Measurements from ENCODE around the gene MTHFD1L. TPM values are rescaled to one million over a fixed set of nuclear protein-coding genes. Genes with fewer than 3 reads are reported as not detected.

The MTHFD1L gene
- total and polyA plus RNA-seq, 10 donors = 6.7 to 32.1 (median 13.1) TPM

DNA sequence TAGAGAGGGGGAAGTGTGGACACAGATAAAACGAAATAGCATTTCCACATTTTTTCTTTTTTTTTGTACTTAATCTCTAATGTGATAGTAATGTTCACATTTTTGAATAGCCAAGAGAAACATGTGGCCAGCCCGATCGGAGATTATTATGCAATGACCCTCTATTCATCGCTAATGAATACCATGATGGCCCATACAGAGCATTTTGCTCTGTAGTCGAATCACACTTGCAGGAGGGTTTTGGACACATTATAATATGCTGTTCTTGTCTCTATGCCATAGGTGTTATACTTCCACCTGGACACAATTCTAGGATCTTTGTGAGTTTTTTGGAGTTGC lies 60.1 kb downstream of the MTHFD1L start:
- no peak overlapping the region for H3K27ac ChIP-seq
- 59 to 85% (median 81%) methylated on average over 5 of the region's 5 CpGs for WGBS, 5 donors
- H3K27me3 ChIP-seq (replicated peaks in 1 of 7) = no peaks in the 10 kb centered on the region
- no peak overlapping the region for H3K4me3 ChIP-seq
- intact Hi-C loops (cut with DNase I; ENCODE audit: low total_unique reads) = no loop called here
- H3K36me3 ChIP-seq = peaks cover 0 to 43% (median 4%) of the 10 kb centered on the region in 6 donors
- H3K9me3 ChIP-seq = no peaks in the 10 kb centered on the region
- DNase-seq = no peak
- peaks cover 0 to 16% (median 0%) of the 10 kb centered on the region in 6 donors for H3K4me1 ChIP-seq
- TF ChIP-seq POLR2AphosphoS5 (IDR thresholded peaks at IDR 0.05) (no peak), POLR2A (IDR thresholded peaks at IDR 0.05) (no peak)
- TF ChIP-seq, protein P1, sequence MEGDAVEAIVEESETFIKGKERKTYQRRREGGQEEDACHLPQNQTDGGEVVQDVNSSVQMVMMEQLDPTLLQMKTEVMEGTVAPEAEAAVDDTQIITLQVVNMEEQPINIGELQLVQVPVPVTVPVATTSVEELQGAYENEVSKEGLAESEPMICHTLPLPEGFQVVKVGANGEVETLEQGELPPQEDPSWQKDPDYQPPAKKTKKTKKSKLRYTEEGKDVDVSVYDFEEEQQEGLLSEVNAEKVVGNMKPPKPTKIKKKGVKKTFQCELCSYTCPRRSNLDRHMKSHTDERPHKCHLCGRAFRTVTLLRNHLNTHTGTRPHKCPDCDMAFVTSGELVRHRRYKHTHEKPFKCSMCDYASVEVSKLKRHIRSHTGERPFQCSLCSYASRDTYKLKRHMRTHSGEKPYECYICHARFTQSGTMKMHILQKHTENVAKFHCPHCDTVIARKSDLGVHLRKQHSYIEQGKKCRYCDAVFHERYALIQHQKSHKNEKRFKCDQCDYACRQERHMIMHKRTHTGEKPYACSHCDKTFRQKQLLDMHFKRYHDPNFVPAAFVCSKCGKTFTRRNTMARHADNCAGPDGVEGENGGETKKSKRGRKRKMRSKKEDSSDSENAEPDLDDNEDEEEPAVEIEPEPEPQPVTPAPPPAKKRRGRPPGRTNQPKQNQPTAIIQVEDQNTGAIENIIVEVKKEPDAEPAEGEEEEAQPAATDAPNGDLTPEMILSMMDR (IDR thresholded peaks at IDR 0.05 in 8 of 11, conservative IDR thresholded peaks at IDR 0.05 in 3 of 11) = no peak

GRCh38 chr6:150925976-150926375 lies 60.5 kb downstream of the MTHFD1L start:
- no peaks in the 10 kb centered on the region for H3K27me3 ChIP-seq (replicated peaks in 1 of 7)
- H3K4me3 ChIP-seq = no peak overlapping the region
- WGBS, 5 donors = 87 to 91% (median 90%) methylated on average over 7 of the region's 7 CpGs
- TF ChIP-seq POLR2AphosphoS5 (IDR thresholded peaks at IDR 0.05) (no peak), POLR2A (IDR thresholded peaks at IDR 0.05) (no peak)
- TF ChIP-seq, protein P1 (IDR thresholded peaks at IDR 0.05 in 8 of 11, conservative IDR thresholded peaks at IDR 0.05 in 3 of 11) = no peak
- intact Hi-C loops (cut with DNase I; ENCODE audit: low total_unique reads) = no loop called here
- DNase-seq = no peak
- no peaks in the 10 kb centered on the region for H3K9me3 ChIP-seq
- peaks cover 0 to 40% (median 4%) of the 10 kb centered on the region in 6 donors for H3K36me3 ChIP-seq
- no peak overlapping the region for H3K27ac ChIP-seq
- peaks cover 0 to 16% (median 0%) of the 10 kb centered on the region in 6 donors for H3K4me1 ChIP-seq

DNA sequence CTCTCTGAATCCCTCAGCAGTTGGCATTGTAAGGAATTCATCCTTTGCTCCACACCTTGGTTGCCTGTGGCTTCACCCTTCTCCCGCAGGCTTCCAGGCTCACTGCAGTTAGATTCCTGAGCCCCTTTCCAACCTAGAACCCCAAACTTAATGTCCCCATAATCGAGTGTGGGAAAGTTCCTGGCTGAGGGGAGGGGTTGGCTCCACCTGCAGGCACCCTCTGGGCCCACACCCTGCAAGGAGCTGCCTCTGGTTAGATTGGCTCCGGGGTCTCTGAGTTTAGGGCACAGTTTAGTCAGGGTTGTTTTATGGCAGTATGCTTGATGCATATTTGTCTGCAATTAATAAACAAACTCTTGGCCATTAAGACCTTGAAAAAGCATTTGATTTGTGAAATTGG lies 63.4 kb downstream of the MTHFD1L start:
- peaks cover 0 to 16% (median 0%) of the 10 kb centered on the region in 6 donors for H3K4me1 ChIP-seq
- WGBS, 5 donors = 75 to 90% (median 83%) methylated on average over 3 of the region's 3 CpGs
- intact Hi-C loops (cut with DNase I; ENCODE audit: low total_unique reads) = no loop called here
- DNase-seq = no peak
- H3K9me3 ChIP-seq = no peaks in the 10 kb centered on the region
- H3K27me3 ChIP-seq (replicated peaks in 1 of 7) = no peaks in the 10 kb centered on the region
- TF ChIP-seq, protein P1 (IDR thresholded peaks at IDR 0.05 in 8 of 11, conservative IDR thresholded peaks at IDR 0.05 in 3 of 11) = no peak
- TF ChIP-seq POLR2A (IDR thresholded peaks at IDR 0.05) (no peak), POLR2AphosphoS5 (IDR thresholded peaks at IDR 0.05) (no peak)
- no peak overlapping the region for H3K27ac ChIP-seq
- H3K4me3 ChIP-seq = no peak overlapping the region
- peaks cover 0 to 20% (median 0%) of the 10 kb centered on the region in 6 donors for H3K36me3 ChIP-seq

GRCh38 chr6:150929416-150929815 lies 63.9 kb downstream of the MTHFD1L start:
- Histone ChIP-seq H3K36me3 (peaks cover 0 to 25% (median 0%) of the 10 kb centered on the region in 6 donors), H3K9me3 (no peaks in the 10 kb centered on the region), H3K27me3 (replicated peaks in 1 of 7) (no peaks in the 10 kb centered on the region), H3K27ac (no peak overlapping the region), H3K4me3 (no peak overlapping the region), H3K4me1 (peaks cover 0 to 16% (median 0%) of the 10 kb centered on the region in 6 donors)
- no peak for DNase-seq
- WGBS, 5 donors = 84 to 94% (median 89%) methylated on average over 2 of the region's 2 CpGs
- intact Hi-C loops (cut with DNase I; ENCODE audit: low total_unique reads) = no loop called here
- no peak for TF ChIP-seq POLR2AphosphoS5 (IDR thresholded peaks at IDR 0.05)
- TF ChIP-seq POLR2A (IDR thresholded peaks at IDR 0.05) = no peak
- TF ChIP-seq, protein P1 (IDR thresholded peaks at IDR 0.05 in 8 of 11, conservative IDR thresholded peaks at IDR 0.05 in 3 of 11) = no peak
